Measurements from ENCODE around the gene PDK2.

The PDK2 gene

GRCh38 chr17:50154604-50155003, 59.5 kb downstream of the PDK2 start:
- H3K4me1 Mint-ChIP-seq (ENCODE audit: low read depth in 2 of 2) = peaks cover 13 to 19% of the 10 kb centered on the region in 2 donors
- peaks cover 7% of the 10 kb centered on the region for H3K36me3 Mint-ChIP-seq (ENCODE audit: insufficient read depth)
- no peak overlapping the region for H3K27ac Mint-ChIP-seq
- no peaks in the 10 kb centered on the region for H3K27me3 Mint-ChIP-seq
- DNase-seq (no peak), ATAC-seq (replicated peaks) (no peak)
- H3K4me3 Mint-ChIP-seq = no peak overlapping the region
- H3K9me3 Mint-ChIP-seq = no peaks in the 10 kb centered on the region

GRCh38 chr17:50155115-50155819, 60.1 kb downstream of the PDK2 start:
- no peaks in the 10 kb centered on the region for H3K9me3 Mint-ChIP-seq
- ATAC-seq (replicated peaks) = no peak
- DNase-seq = no peak
- H3K4me1 Mint-ChIP-seq (ENCODE audit: low read depth in 2 of 2) = peaks cover 13 to 19% of the 10 kb centered on the region in 2 donors
- no peak overlapping the region for H3K27ac Mint-ChIP-seq
- peaks cover 7% of the 10 kb centered on the region for H3K36me3 Mint-ChIP-seq (ENCODE audit: insufficient read depth)
- H3K4me3 Mint-ChIP-seq = no peak overlapping the region
- no peaks in the 10 kb centered on the region for H3K27me3 Mint-ChIP-seq

- Mint-ChIP-seq H3K36me3 (ENCODE audit: insufficient read depth) (no peaks in the 10 kb centered on the region), H3K4me3 (peak overlapping the region in 1 of 2 donors; percentile 17), H3K27me3 (no peaks in the 10 kb centered on the region), H3K9me3 (no peaks in the 10 kb centered on the region), H3K4me1 (ENCODE audit: low read depth in 2 of 2) (peaks cover 14 to 20% of the 10 kb centered on the region in 2 donors), H3K27ac (peak overlapping the region in 1 of 2 donors; percentile 56)
- DNase-seq (no peak), ATAC-seq (replicated peaks) (no peak)
Measured at GRCh38 chr17:50157891-50158290, 62.7 kb downstream of the PDK2 start.

GRCh38 chr17:50161023-50161910, 66.1 kb downstream of the PDK2 start:
- DNase-seq (peak; percentile 91 to 95 (median 93)), ATAC-seq (replicated peaks) (peak; percentile 96)
- Mint-ChIP-seq H3K36me3 (ENCODE audit: insufficient read depth) (no peaks in the 10 kb centered on the region), H3K4me3 (peak overlapping the region; percentile 53 to 74), H3K9me3 (no peaks in the 10 kb centered on the region), H3K27ac (peak overlapping the region; percentile 65 to 72), H3K27me3 (no peaks in the 10 kb centered on the region), H3K4me1 (ENCODE audit: low read depth in 2 of 2) (peaks cover 14 to 23% of the 10 kb centered on the region in 2 donors)
